Hindlimb muscle (tissue), 1 donor: Measurements from ENCODE around the gene COLEC11. TPM values are rescaled to one million over a fixed set of nuclear protein-coding genes. Genes with fewer than 3 reads are reported as not detected.
"Not testable (repeated sequence)": the region's sequence is repeated elsewhere in the genome, so short reads cannot be mapped to it uniquely, and the experiment has no call there.

ENCODE experiments used
- DNase-seq: peaks from one replicate; pipeline ENCODE4 v3.0.0-alpha.2; 2013
- polyA plus RNA-seq: library from polyadenylated mRNA; unstranded; fragments of 120-200 nt; gene quantifications from one replicate; pipeline ENCODE4 v1.2.1, GENCODE V29; 2013; ENCODE audit not compliant: insufficient read length

Gene COLEC11
- 0.56 TPM for polyA plus RNA-seq

- DNase-seq, result peak; percentile 39
These were observed at the start of gene COLEC11 for GRCh38 chr2:3594493-3595281. Gene COLEC11, plus strand, starts transcription at chr2:3595112. Its CDS starts 9,229 bp downstream, at chr2:3604341.

GRCh38 chr2:3545788-3546478, 49.0 kb upstream of the COLEC11 start:
- DNase-seq, result no peak

GRCh38 chr2:3547915-3548314, 47.0 kb upstream of the COLEC11 start:
- no peak for DNase-seq

- DNase-seq, result no peak
These were observed 41.0 kb upstream of the COLEC11 start for GRCh38 chr2:3553946-3554345.

- no peak for DNase-seq
These were observed 37.2 kb upstream of the COLEC11 start for GRCh38 chr2:3557639-3558204.

- peak; percentile 99 for DNase-seq
These were observed 36.5 kb upstream of the COLEC11 start, which contains the start of gene RNASEH1 for GRCh38 chr2:3558205-3559014. Gene RNASEH1, minus strand, starts transcription at chr2:3558333. Its CDS starts 73 bp downstream, at chr2:3558260.

GRCh38 chr2:3563521-3563976, 31.4 kb upstream of the COLEC11 start:
- no peak for DNase-seq

- DNase-seq, result no peak
These were observed 29.8 kb upstream of the COLEC11 start for GRCh38 chr2:3565117-3565516.

GRCh38 chr2:3566806-3567205, 28.1 kb upstream of the COLEC11 start:
- DNase-seq, result no peak

GRCh38 chr2:3569656-3570055, 25.3 kb upstream of the COLEC11 start:
- DNase-seq, result not testable (repeated sequence)

GRCh38 chr2:3571284-3571683, 23.6 kb upstream of the COLEC11 start:
- DNase-seq, result no peak

GRCh38 chr2:3572620-3573019, 22.3 kb upstream of the COLEC11 start:
- DNase-seq, result no peak

GRCh38 chr2:3574155-3574554, 20.8 kb upstream of the COLEC11 start:
- no peak for DNase-seq

- peak; percentile 4 for DNase-seq
These were observed 19.2 kb upstream of the COLEC11 start for GRCh38 chr2:3575534-3576262.

- not testable (repeated sequence) for DNase-seq
These were observed 18.7 kb upstream of the COLEC11 start for GRCh38 chr2:3576263-3576630.

- DNase-seq, result no peak
These were observed 15.9 kb upstream of the COLEC11 start for GRCh38 chr2:3578987-3579386.

- no peak for DNase-seq
These were observed 14.5 kb upstream of the COLEC11 start for GRCh38 chr2:3580449-3580848.

- DNase-seq, result no peak
These were observed 13.3 kb upstream of the COLEC11 start for GRCh38 chr2:3581367-3582262.

- DNase-seq, result no peak
These were observed 10.8 kb upstream of the COLEC11 start for GRCh38 chr2:3584076-3584475.

GRCh38 chr2:3584608-3585260, 10.2 kb upstream of the COLEC11 start:
- no peak for DNase-seq
